NOMO-1 (cell line): ENCODE results near the gene ALG14.
"Not testable (repeated sequence)": the region's sequence is repeated elsewhere in the genome, so short reads cannot be mapped to it uniquely, and the experiment has no call there.

Experiments
- DNase-seq, 2 experiments: peaks; one replicate each; lab custom pipeline; 2025; ENCODE audit not compliant: unreplicated experiment in 2 of 2; lab: John Stamatoyannopoulos, UW

The ALG14 gene

DNA sequence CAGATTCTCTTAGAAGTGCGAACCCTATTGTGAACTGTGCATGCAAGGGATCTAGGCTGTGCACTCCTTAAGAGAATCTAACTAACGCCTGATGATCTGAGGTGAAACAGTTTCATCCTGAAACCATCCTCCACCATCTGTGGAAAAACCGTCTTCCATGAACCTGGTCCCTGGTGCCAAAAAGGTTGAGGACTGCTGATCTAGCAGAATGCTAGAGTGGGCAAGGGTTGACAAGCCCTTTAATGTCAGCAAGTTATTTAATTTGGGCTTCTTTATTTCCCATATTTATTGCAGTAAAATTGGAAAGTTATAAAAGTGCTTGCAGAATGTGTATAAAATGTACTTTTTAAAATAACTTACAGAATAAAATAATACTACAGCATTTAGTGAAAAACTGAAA lies 26.4 kb downstream of the ALG14 start:
- no peak for DNase-seq

- DNase-seq = peak; percentile 51 to 67
Observed at GRCh38 chr1:95043141-95043980, 29.4 kb downstream of the ALG14 start.

DNA sequence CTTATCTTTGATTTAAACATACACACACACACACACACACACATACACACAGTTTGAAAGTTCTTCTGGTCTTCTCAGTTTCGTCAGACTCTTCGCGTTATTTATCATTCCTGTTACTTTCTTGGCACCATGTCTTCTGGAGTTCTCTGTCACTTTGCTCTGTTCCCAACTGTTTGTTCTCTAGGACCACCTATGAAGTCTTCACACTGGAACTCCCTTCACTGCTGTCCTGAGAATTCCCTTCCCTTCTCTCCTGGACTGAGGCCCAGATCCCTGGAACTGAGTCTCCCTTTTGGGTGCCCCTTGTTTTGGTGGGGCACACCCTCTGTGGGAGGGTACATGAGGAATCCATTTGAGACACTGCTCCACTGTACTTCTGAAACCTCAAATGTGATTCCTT lies 30.5 kb downstream of the ALG14 start:
- DNase-seq = no peak

DNA sequence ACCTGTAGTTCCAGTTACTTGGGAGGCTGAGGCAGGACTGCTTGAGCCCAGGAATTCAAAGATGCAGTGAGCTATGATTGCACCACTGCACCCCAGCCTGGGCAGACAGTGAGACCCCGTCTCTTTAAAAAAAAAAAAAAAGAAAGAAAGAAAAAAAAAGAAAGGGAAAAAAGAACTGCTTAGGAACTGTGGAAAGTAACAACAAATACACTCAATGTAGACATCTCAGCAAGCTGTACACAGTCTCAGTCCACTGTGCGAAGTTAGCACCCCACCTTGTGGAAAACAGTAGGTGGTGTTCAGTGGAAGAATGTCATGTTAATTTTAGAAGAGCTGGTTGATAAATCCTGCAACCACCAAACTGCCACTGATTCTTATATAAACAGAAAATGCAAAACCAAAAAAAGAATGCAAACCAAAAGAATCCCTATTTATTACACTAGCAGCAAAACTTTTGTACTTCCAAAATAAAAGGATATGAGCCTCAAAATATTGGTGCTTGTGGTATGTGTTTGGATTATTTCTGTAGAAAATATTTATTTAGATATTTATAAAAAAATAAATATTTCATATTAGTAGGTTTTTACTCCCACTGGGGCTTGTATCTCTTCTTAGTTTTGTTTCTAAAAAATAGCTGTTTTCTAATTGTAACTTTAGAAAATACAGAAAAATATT lies 31.1 kb downstream of the ALG14 start:
- peak in 1 of 2 experiments; percentile 23 for DNase-seq

DNA sequence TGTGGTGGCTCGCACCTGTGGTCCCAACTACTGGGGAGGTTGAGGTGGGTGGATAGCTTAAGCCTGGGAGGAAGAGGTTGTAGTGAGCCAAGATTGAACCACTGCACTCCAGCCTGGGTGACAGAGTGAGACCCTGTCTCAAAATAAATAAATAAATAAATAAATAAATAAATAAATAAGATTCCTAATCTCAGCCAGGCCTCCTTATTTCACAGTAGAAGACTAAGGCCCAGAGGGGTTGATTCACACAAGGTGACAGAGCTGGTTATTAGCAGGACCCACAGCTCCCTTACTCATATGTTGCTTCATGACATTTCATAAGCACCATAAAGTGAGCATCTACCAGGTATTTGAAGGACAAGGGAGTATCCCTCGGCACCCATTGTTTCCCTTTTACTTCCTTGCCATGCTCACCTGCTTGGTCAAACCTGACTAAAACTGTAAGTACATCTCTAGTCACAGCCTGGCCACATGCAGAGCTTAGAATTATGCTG lies 32.7 kb downstream of the ALG14 start:
- DNase-seq = no peak

GRCh38 chr1:95039360-95040031 lies 33.3 kb downstream of the ALG14 start:
- DNase-seq = no peak

GRCh38 chr1:95035536-95035935 lies 37.2 kb downstream of the ALG14 start:
- DNase-seq = no peak

GRCh38 chr1:95034506-95034905 lies 38.2 kb downstream of the ALG14 start:
- DNase-seq = no peak

DNA sequence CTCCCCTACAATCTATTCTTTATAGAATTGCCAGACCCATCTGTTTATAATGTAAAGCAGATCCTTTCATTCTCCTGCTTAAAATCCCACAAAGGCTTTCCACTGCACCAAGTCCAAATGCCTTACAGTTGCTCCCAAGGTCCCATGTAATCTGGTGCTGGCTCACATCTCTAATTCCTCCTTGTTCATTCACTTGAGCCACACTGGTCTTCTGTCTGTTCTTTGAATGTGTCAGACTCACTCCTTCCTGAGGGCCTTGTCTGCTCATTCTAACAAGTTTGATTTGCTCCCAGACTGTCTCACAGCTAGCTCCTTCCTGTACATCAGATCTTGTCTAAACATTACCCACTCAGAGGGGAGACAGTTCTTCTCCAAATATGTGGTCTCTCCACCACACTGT lies 38.9 kb downstream of the ALG14 start:
- DNase-seq = no peak

- no peak for DNase-seq
Observed at GRCh38 chr1:95029532-95029931, 43.2 kb downstream of the ALG14 start.

GRCh38 chr1:95028954-95029353 lies 43.8 kb downstream of the ALG14 start:
- DNase-seq = no peak

- DNase-seq = no peak
Observed at GRCh38 chr1:95027046-95027445, 45.7 kb downstream of the ALG14 start.

GRCh38 chr1:95023399-95024043 lies 49.2 kb downstream of the ALG14 start:
- DNase-seq = no peak

- DNase-seq = no peak
Observed at GRCh38 chr1:95022644-95022926, 50.2 kb downstream of the ALG14 start.

- no peak for DNase-seq
Observed at GRCh38 chr1:95021805-95022643, 50.7 kb downstream of the ALG14 start.

DNA sequence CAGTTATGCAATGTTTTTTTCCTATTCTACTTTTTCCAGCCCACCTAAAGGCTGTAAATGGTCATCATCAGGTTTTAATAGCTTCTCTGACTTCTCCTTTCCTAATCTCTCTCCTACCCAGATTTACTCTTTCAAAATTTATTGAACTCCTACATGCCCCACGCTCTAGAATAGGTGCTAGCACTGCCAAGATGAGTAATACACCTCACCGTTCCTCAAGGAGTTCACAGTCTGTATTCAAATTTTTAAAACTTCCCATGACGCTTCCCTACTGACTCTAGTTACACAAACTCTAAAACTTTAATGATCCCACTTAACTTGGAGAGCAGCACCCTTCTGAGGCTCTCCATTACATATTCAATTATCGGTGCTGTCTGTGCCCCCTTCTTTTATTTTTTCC lies 51.6 kb downstream of the ALG14 start:
- DNase-seq = no peak

- not testable (repeated sequence) for DNase-seq
Observed at GRCh38 chr1:95019466-95019865, 53.3 kb downstream of the ALG14 start.

DNA sequence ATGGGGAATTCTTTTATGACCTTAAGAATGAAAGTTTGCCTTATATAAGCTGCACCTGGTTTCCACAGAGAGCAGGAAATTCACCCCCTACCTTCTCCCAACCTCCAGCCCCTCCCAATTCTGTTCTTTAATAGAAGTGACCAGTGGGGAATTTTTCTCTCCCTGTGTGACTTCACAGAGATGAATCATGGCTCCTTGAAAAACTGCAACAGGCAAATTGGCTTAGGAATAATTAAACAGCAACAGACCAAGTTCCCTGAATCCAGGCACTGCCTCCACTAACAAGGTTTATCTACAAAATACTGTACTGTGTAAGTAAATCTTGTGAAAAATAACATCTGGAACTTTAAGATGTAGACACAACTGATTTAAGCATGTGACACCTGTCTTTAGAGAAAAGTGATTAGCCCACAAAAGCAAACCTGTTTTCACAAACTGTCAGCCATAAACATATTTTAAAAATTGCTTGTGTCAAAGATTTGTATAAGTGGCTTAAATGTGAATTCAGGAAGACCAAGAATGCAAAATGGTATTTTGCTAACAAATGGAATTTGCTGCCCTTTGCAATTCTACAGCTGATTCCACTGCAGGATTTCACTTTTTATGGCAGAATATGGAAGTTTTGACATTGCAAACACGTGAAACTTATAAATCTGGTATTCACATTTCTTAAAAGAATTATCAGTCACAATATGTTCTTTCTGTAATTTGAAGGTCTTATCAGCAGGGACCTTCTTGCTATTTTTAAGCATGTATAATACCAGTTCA lies 54.0 kb downstream of the ALG14 start:
- DNase-seq = no peak

DNA sequence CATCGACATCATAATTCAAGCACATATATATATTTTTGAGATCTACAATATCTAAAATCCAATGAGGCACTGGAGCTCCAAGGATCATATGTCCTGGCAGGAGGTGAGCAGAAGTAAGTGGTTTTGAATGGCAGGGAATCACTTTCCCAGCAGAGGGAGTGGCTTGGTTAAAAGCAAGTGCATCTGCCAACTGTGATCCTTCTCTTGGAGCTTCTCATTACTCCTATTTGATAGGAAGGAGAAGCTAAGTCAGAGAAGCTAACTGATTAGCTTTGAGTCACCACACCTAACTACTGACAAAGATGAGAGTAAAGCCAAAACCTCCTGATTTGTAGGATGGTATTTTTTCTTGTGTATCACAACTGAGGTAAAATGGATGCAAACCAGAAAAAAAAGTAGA lies 55.0 kb downstream of the ALG14 start:
- no peak for DNase-seq

GRCh38 chr1:95015076-95015475 lies 57.7 kb downstream of the ALG14 start:
- DNase-seq = no peak
